ENCODE results near the gene STX5. TPM values are rescaled to one million over a fixed set of nuclear protein-coding genes. Genes with fewer than 3 reads are reported as not detected.
A peak's percentile ranks its signal among the peaks of the same experiment; 100 is the strongest.

The STX5 gene, protein sequence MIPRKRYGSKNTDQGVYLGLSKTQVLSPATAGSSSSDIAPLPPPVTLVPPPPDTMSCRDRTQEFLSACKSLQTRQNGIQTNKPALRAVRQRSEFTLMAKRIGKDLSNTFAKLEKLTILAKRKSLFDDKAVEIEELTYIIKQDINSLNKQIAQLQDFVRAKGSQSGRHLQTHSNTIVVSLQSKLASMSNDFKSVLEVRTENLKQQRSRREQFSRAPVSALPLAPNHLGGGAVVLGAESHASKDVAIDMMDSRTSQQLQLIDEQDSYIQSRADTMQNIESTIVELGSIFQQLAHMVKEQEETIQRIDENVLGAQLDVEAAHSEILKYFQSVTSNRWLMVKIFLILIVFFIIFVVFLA
- 28.8 and 33.0 TPM in 2 replicates for total RNA-seq (2013; cell fraction: nucleolus; rRNA removed)
- total RNA-seq (2014; rRNA removed) (32.3 and 35.4 TPM in 2 replicates), total RNA-seq (2014; rRNA removed; fragmentation: Illumina TruSeq; extraction: Trizol) (23.5 and 24.8 TPM in 2 replicates), total RNA-seq (2021) (28.6 and 33.5 TPM in 2 replicates), polyA plus RNA-seq (2011; rRNA removed) (22.1 and 30.0 TPM in 2 replicates), polyA plus RNA-seq (2014; fragmentation: Illumina TruSeq; extraction: Trizol) (25.0 and 30.7 TPM in 2 replicates), polyA plus RNA-seq (2014; fragmentation: Nextera tagmentation; extraction: Ambion mirVana) (1 to 10 TPM; 3.8 to 4.5 TPM), polyA plus RNA-seq (2014; rRNA removed) (31.1 and 32.8 TPM in 2 replicates), polyA plus RNA-seq (2016; fragmentation: Nextera tagmentation; extraction: Ambion mirVana) (10 to 100 TPM; 21.6 to 21.9 TPM), polyA minus RNA-seq (2011; rRNA and poly(A)+ RNA removed) (45.3 and 57.3 TPM in 2 replicates), Bru-seq, nascent RNA (percentile 89 among the genes with signal in this experiment), BruChase-seq, experiment 1, labeled RNA remaining after a 6-hour chase (percentile 86 among the genes with signal in this experiment), BruChase-seq, experiment 2, labeled RNA remaining after a 2-hour chase (percentile 87 among the genes with signal in this experiment)
- 19.9 TPM for polyA plus RNA-seq (2011; ENCODE audit: low read depth)
- 38.2 and 43.3 TPM in 2 replicates for polyA plus RNA-seq (2011; cell fraction: cytosol; rRNA removed)
- 29.4 and 36.1 TPM in 2 replicates for polyA plus RNA-seq (2011; cell fraction: nucleus; rRNA removed)
- polyA plus RNA-seq (2012), result 34.5 and 35.2 TPM in 2 replicates
- 9.8 and 11.3 TPM in 2 replicates for polyA minus RNA-seq (2011; cell fraction: cytosol; rRNA and poly(A)+ RNA removed)
- 15.1 and 16.0 TPM in 2 replicates for polyA minus RNA-seq (2011; cell fraction: nucleus; rRNA and poly(A)+ RNA removed)
- long read RNA-seq, experiment 1, partial matches to known transcripts, result 0 of 3 reads
- long read RNA-seq, experiment 1, other reads (novel, unspliced or antisense), result 0 of 3 reads
- long read RNA-seq, experiment 2, result 0 reads

- DNase-seq (ENCODE audit: low read depth, low spot score) (peak; percentile 93), ATAC-seq (peak; percentile 93)
- SMC1A ChIA-PET (ENCODE audit: uncharacterized antibody, unreplicated experiment), result interaction anchor here (0.6 to 1.9 kb wide), 8 partner anchors 9 to 1147 kb away, joined by 3 to 7 read pairs (median 4); partner anchors contain the start of gene ZBTB3
- TF ChIP-seq CEBPB (IDR thresholded peaks at IDR 0.05; ENCODE audit: borderline replicate concordance in 1 of 2, low read depth in 2 of 2, low read length in 2 of 2) (no peak), RB1 (IDR thresholded peaks at IDR 0.05; ENCODE audit: borderline replicate concordance) (peak; percentile 77; the same call in 1 of the 2 replicates), ZSCAN29 (IDR thresholded peaks at IDR 0.05) (no peak), SMC3 (IDR thresholded peaks at IDR 0.05; ENCODE audit: borderline replicate concordance, low read length) (0 out of 2 replicates have a peak, but pooled peaks have one; percentile 3), SPI1 (IDR thresholded peaks at IDR 0.05; ENCODE audit: borderline replicate concordance, insufficient read depth, low read depth, low read length) (peak; percentile 64), PRDM15 (CRISPR knock-in tag; IDR thresholded peaks at IDR 0.05) (no peak), RELB (IDR thresholded peaks at IDR 0.05; ENCODE audit: low read depth) (peak; percentile 96), STAT3 (IDR thresholded peaks at IDR 0.05; ENCODE audit: low read depth, low read length) (no peak), CBX5 (IDR thresholded peaks at IDR 0.05; ENCODE audit: low read depth) (no peak)
Measured at GRCh38 chr11:62831520-62832335, at the start of gene STX5. STX5 (minus strand) TSS chr11:62832051; CDS start chr11:62831243, 808 bp downstream.

More at GRCh38 chr11:62831520-62832335, at the start of gene STX5:
- WGBS (ENCODE audit: insufficient coverage, insufficient replicate concordance, low lambda C conversion rate, missing lambda C conversion rate), result 1% methylated on average over 65 of the region's 65 CpGs
- Histone ChIP-seq H3K36me3 (ENCODE audit: control insufficient read depth in 2 of 2, insufficient read depth in 2 of 2, low read length in 1 of 2) (peaks cover 21 to 25% of the 10 kb centered on the region in 2 experiments), H3K79me2 (ENCODE audit: control insufficient read depth, insufficient read depth, low read length) (peaks cover 28% of the 10 kb centered on the region), H3K4me2 (ENCODE audit: control insufficient read depth, insufficient read depth) (peak within 1 kb of the TSS; percentile 92), H2AFZ (ENCODE audit: control insufficient read depth, low read depth, low read length) (peak within 1 kb of the TSS; percentile 51), H3K4me3 (peak within 1 kb of the TSS; percentile 99), H3K9me3 (replicated peaks; ENCODE audit: control insufficient read depth, insufficient read depth, low read length) (no peaks in the 10 kb centered on the region), H3K4me1 (ENCODE audit: control insufficient read depth, insufficient read depth, low read length) (peaks cover 8% of the 10 kb centered on the region), H4K20me1 (ENCODE audit: control insufficient read depth, insufficient read depth) (no peaks in the 10 kb centered on the region), H3K9ac (ENCODE audit: control insufficient read depth, insufficient read depth, low read length) (peak within 1 kb of the TSS; percentile 53), H3K27ac (ENCODE audit: control insufficient read depth, insufficient read depth) (peak within 1 kb of the TSS; percentile 84), H3K27me3 (replicated peaks in 1 of 2; ENCODE audit: control insufficient read depth in 2 of 2, insufficient read depth in 2 of 2, low read length in 1 of 2) (no peaks in the 10 kb centered on the region)
- ChIA-PET CTCF (interaction anchor here (0.6 to 3.3 kb wide), 9 partner anchors 12 to 240 kb away, joined by 3 to 31 read pairs (median 3); partner anchors contain the start of genes TMEM179B and TUT1), POLR2A (interaction anchor here (0.5 to 2.9 kb wide), 25 partner anchors 10 to 839 kb away, joined by 3 to 50 read pairs (median 5); partner anchors contain the start of genes C11orf98, CSKMT, NXF1 and TMEM223), RAD21 (ENCODE audit: unreplicated experiment) (interaction anchor here (0.7 to 2.1 kb wide), 13 partner anchors 9 to 103 kb away, joined by 3 to 12 read pairs (median 4); partner anchors contain the start of genes NXF1, TMEM179B, TMEM223 and TTC9C)
- FAIRE-seq, result peak; percentile 86
- intact Hi-C loops (cut with micrococcal nuclease; ENCODE audit: unreplicated experiment) (loop anchor here (10.0 kb wide), 1 partner anchor 237 kb away; the partner anchor contains the start of gene TUT1), in situ Hi-C loops (cut with MboI) (no loop called here)
- TSS peak; percentile 79 for BruUV-seq (replicated peaks)
